IMR-90 (cell line): ENCODE data around the gene LCE2C.

Experiments
- CTCF ChIP-seq: conservative IDR thresholded peaks from 2 replicates; pipeline ENCODE4 v1.5.1; 2012; ENCODE audit warnings: mild to moderate bottlenecking, low read depth, low read length, improper control_type of control experiment
- POLR2A ChIP-seq: IDR thresholded peaks from 2 replicates; pipeline ENCODE4 v1.6.1; 2012; ENCODE audit warnings: mild to moderate bottlenecking, low read depth, low read length
- RAD21 ChIP-seq: IDR thresholded peaks from 2 replicates; pipeline ENCODE4 v1.6.1; 2012; ENCODE audit warnings: low read length, improper control_type of control experiment
- RFX5 ChIP-seq: IDR thresholded peaks from 2 replicates; pipeline ENCODE4 v1.8.0; 2012; ENCODE audit warnings: low read depth, mild to moderate bottlenecking, low read length, moderate library complexity
- USF2 ChIP-seq: fragments of 150-350 bp; IDR thresholded peaks from 2 replicates; pipeline ENCODE4 v1.6.1; 2017; ENCODE audit warnings: mild to moderate bottlenecking, antibody characterized with exemption, low read length, low read depth

GRCh38 chr1:152699746-152700145, 24.7 kb downstream of the LCE2C start:
- TF ChIP-seq CTCF, result no peak
- TF ChIP-seq USF2, result no peak
- no peak for TF ChIP-seq POLR2A
- no peak for TF ChIP-seq RAD21
- no peak for TF ChIP-seq RFX5
